ENCODE data around the gene KCNN3. TPM values are rescaled to one million over a fixed set of nuclear protein-coding genes. Genes with fewer than 3 reads are reported as not detected.

Gene KCNN3
- total and polyA plus RNA-seq, 2 of the 8 experiments (the other 6 are each of a cell fraction or from before 2014, with no cell fraction given): 2.8 to 3.7 TPM

- TF ChIP-seq KDM1A (IDR thresholded peaks at IDR 0.05; ENCODE audit: borderline replicate concordance, low read length) (no peak), BACH1 (IDR thresholded peaks at IDR 0.05; ENCODE audit: low read length) (no peak), ATF3 (IDR thresholded peaks at IDR 0.05; ENCODE audit: insufficient read depth, low read depth, low read length) (no peak), SP4 (IDR thresholded peaks at IDR 0.05; ENCODE audit: low read length) (no peak), SIX5 (IDR thresholded peaks at IDR 0.05; ENCODE audit: low read depth, low read length) (no peak)
These were observed 68.7 kb downstream of the KCNN3 start (continued) for GRCh38 chr1:154801234-154802011.
